ENCODE results near the gene NAAA. TPM values are rescaled to one million over a fixed set of nuclear protein-coding genes. Genes with fewer than 3 reads are reported as not detected.

The NAAA gene
- total and polyA plus RNA-seq, 2 donors (not counting 1 experiment from before 2014, with no cell fraction given), result 51.4 to 55.2 TPM

GRCh38 chr4:75891611-75892010 is 49.2 kb downstream of the NAAA start:
- CTCF ChIA-PET, result interaction anchor here (2.4 kb wide), 1 partner anchor 10 kb away, joined by 8 read pairs; no protein-coding TSS in a partner anchor
- intact Hi-C loops (cut with micrococcal nuclease), result no loop called here
- H3K27ac ChIP-seq (ENCODE audit: low read length in 2 of 2), result no peak overlapping the region
- no peaks in the 10 kb centered on the region for H4K20me1 ChIP-seq (ENCODE audit: control insufficient read depth, insufficient read depth, low read length, poor library complexity, severe bottlenecking)
- no peaks in the 10 kb centered on the region for H3K36me3 ChIP-seq (replicated peaks in 1 of 2; ENCODE audit: control extremely low read depth in 1 of 2, control insufficient read depth in 1 of 2, extremely low read depth in 1 of 2, insufficient read depth in 2 of 2, low read length in 1 of 2)
- H3K4me2 ChIP-seq (replicated peaks; ENCODE audit: low read depth, low read length, poor library complexity, severe bottlenecking), result no peak overlapping the region
- H3K4me1 ChIP-seq (ENCODE audit: control insufficient read depth in 2 of 2, insufficient read depth in 2 of 2, low read length in 2 of 2), result no peaks in the 10 kb centered on the region
- POLR2A ChIA-PET, result no interaction called here
- H3K4me3 ChIP-seq (ENCODE audit: control extremely low read depth in 1 of 5, extremely low read depth in 1 of 5, insufficient read depth in 1 of 5, low read depth in 2 of 5, low read length in 4 of 5), result no peak overlapping the region
- TF ChIP-seq EZH2 (IDR thresholded peaks at IDR 0.05; ENCODE audit: borderline replicate concordance, insufficient read depth, low read depth, low read length, poor library complexity, severe bottlenecking) (no peak), CTCF (IDR thresholded peaks at IDR 0.05) (no peak)
- Mint-ChIP-seq H3K4me1 (no peaks in the 10 kb centered on the region), H3K27ac (no peak overlapping the region), H3K9me3 (ENCODE audit: insufficient read depth) (no peaks in the 10 kb centered on the region), H3K4me3 (no peak overlapping the region), H3K27me3 (peaks cover 13% of the 10 kb centered on the region)
- no peak for DNase-seq
- H3K9ac ChIP-seq (ENCODE audit: low read length), result no peak overlapping the region
- ATAC-seq (ENCODE audit: low read depth), result no peak
- WGBS (ENCODE audit: insufficient coverage), result 97% methylated on average over 9 of the region's 14 CpGs
- H3K27me3 ChIP-seq (replicated peaks in 1 of 4; ENCODE audit: control extremely low read depth in 1 of 4, control insufficient read depth in 3 of 4, insufficient read depth in 4 of 4, low read length in 3 of 4), result no peaks in the 10 kb centered on the region
- H3K79me2 ChIP-seq (ENCODE audit: control insufficient read depth, insufficient read depth, low read length), result no peaks in the 10 kb centered on the region
- no peaks in the 10 kb centered on the region for H3K9me3 ChIP-seq (ENCODE audit: control extremely low read depth in 1 of 3, control insufficient read depth in 2 of 3, insufficient read depth in 1 of 3, low read length in 2 of 3)
- no peak overlapping the region for H2AFZ ChIP-seq (ENCODE audit: insufficient read depth, low read depth, low read length, poor library complexity, severe bottlenecking)

- no peak overlapping the region for H2AFZ ChIP-seq (ENCODE audit: insufficient read depth, low read depth, low read length, poor library complexity, severe bottlenecking)
- no peaks in the 10 kb centered on the region for H3K9me3 ChIP-seq (ENCODE audit: control extremely low read depth in 1 of 3, control insufficient read depth in 2 of 3, insufficient read depth in 1 of 3, low read length in 2 of 3)
- ChIA-PET CTCF (interaction anchor here (0.8 kb wide), 2 partner anchors 178 to 179 kb away, joined by 3 read pairs; no protein-coding TSS in a partner anchor), POLR2A (no interaction called here)
- no peak overlapping the region for H3K9ac ChIP-seq (ENCODE audit: low read length)
- DNase-seq (no peak), ATAC-seq (ENCODE audit: low read depth) (no peak)
- H3K4me3 ChIP-seq (ENCODE audit: control extremely low read depth in 1 of 5, extremely low read depth in 1 of 5, insufficient read depth in 1 of 5, low read depth in 2 of 5, low read length in 4 of 5), result no peak overlapping the region
- no peaks in the 10 kb centered on the region for H3K79me2 ChIP-seq (ENCODE audit: control insufficient read depth, insufficient read depth, low read length)
- no peaks in the 10 kb centered on the region for H4K20me1 ChIP-seq (ENCODE audit: control insufficient read depth, insufficient read depth, low read length, poor library complexity, severe bottlenecking)
- H3K27ac ChIP-seq (ENCODE audit: low read length in 2 of 2), result no peak overlapping the region
- H3K27me3 Mint-ChIP-seq, result peaks cover 13% of the 10 kb centered on the region
- H3K4me2 ChIP-seq (replicated peaks; ENCODE audit: low read depth, low read length, poor library complexity, severe bottlenecking), result no peak overlapping the region
- no peaks in the 10 kb centered on the region for H3K4me1 ChIP-seq (ENCODE audit: control insufficient read depth in 2 of 2, insufficient read depth in 2 of 2, low read length in 2 of 2)
- no peak overlapping the region for H3K4me3 Mint-ChIP-seq
- intact Hi-C loops (cut with micrococcal nuclease), result no loop called here
- H3K4me1 Mint-ChIP-seq, result no peaks in the 10 kb centered on the region
- H3K36me3 ChIP-seq (replicated peaks in 1 of 2; ENCODE audit: control extremely low read depth in 1 of 2, control insufficient read depth in 1 of 2, extremely low read depth in 1 of 2, insufficient read depth in 2 of 2, low read length in 1 of 2), result no peaks in the 10 kb centered on the region
- H3K9me3 Mint-ChIP-seq (ENCODE audit: insufficient read depth), result no peaks in the 10 kb centered on the region
- no peak overlapping the region for H3K27ac Mint-ChIP-seq
- 92% methylated on average over 6 of the region's 9 CpGs for WGBS (ENCODE audit: insufficient coverage)
- no peaks in the 10 kb centered on the region for H3K27me3 ChIP-seq (replicated peaks in 1 of 4; ENCODE audit: control extremely low read depth in 1 of 4, control insufficient read depth in 3 of 4, insufficient read depth in 4 of 4, low read length in 3 of 4)
- TF ChIP-seq EZH2 (IDR thresholded peaks at IDR 0.05; ENCODE audit: borderline replicate concordance, insufficient read depth, low read depth, low read length, poor library complexity, severe bottlenecking) (no peak), CTCF (IDR thresholded peaks at IDR 0.05) (no peak)
Measured at GRCh38 chr4:75889537-75890199, 51.1 kb downstream of the NAAA start.
